RWPE2 (cell line): ENCODE data around the gene GEMIN5.
A peak's percentile ranks its signal among the peaks of the same experiment; 100 is the strongest.

Experiments used
- ATAC-seq: fragments of 200-7000 bp; cut with Tn5 transposase; 3 replicates; pipeline ENCODE4 v1.9.1; 2021; ENCODE audit warnings: low read depth
- DNase-seq: peaks from one replicate; pipeline ENCODE4 v3.0.0-alpha.2; 2020; ENCODE audit warnings: low spot score
- H3K27ac ChIP-seq: fragments of 450-650 bp; 2 replicates; pipeline ENCODE4 v1.5.1; 2017; ENCODE audit warnings: mild to moderate bottlenecking; ENCODE audit not compliant: poor library complexity, severe bottlenecking
- H3K27me3 ChIP-seq: fragments of 250-450 bp; sonication (Bioruptor Pico); 2 replicates; pipeline ENCODE4 v1.5.1; 2021; ENCODE audit warnings: mild to moderate bottlenecking, moderate library complexity; ENCODE audit not compliant: insufficient read depth, poor library complexity, severe bottlenecking
- H3K36me3 ChIP-seq: fragments of 250-450 bp; sonication (Bioruptor Pico); 2 replicates; pipeline ENCODE4 v1.5.1; 2020; ENCODE audit warnings: low read depth, mild to moderate bottlenecking, moderate library complexity
- H3K4me1 ChIP-seq: fragments of 250-450 bp; sonication (Bioruptor Pico); 2 replicates; pipeline ENCODE4 v1.5.1; 2021; ENCODE audit warnings: mild to moderate bottlenecking, moderate library complexity; ENCODE audit not compliant: insufficient read depth, poor library complexity, severe bottlenecking
- H3K4me3 ChIP-seq: fragments of 250-450 bp; sonication (Bioruptor Pico); 2 replicates; pipeline ENCODE4 v1.5.1; 2021; ENCODE audit warnings: mild to moderate bottlenecking, moderate library complexity; ENCODE audit not compliant: severe bottlenecking
- H3K9me3 ChIP-seq: fragments of 250-450 bp; sonication (Bioruptor Pico); 2 replicates; pipeline ENCODE4 v1.5.1; 2021; ENCODE audit warnings: mild to moderate bottlenecking, moderate library complexity; ENCODE audit not compliant: severe bottlenecking
- TF ChIP-seq, protein P1 (sequence below): fragments of 450-650 bp; IDR thresholded peaks from one replicate; pipeline ENCODE4 v1.5.1; 2017; ENCODE audit warnings: mild to moderate bottlenecking, moderate library complexity; ENCODE audit not compliant: poor library complexity, severe bottlenecking

Gene GEMIN5

DNA sequence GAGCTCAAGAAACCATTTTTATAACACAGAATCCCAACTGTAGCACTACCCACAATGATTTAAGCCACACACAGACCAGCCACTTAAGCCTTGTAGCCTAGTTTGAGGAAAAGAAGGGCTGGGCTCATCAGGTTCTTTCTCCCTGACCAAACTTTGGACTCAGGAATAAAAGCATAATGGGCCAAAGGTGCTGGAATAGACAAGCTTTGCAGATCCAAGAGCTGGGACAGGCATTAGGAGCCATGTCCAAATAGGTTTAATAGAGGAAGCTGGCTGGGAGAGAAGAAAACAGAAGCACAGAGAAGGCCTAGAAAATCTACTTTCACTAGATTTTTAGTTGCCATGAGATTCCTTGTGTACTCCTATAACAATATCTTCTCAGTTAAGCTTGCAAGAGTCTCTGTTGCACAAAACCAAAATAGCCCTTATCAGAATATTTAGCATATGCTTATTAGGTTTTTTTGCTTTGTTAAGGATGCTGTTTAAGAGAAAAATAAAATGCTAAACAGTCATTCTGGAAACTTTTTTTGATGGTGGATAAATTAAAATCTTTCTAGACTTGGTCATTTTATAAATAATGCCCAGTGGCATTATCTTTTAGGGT is 41.3 kb downstream of the GEMIN5 start:
- Histone ChIP-seq H3K27ac (no peak overlapping the region), H3K9me3 (no peaks in the 10 kb centered on the region), H3K4me3 (no peak overlapping the region), H3K27me3 (no peaks in the 10 kb centered on the region), H3K4me1 (no peaks in the 10 kb centered on the region), H3K36me3 (peaks cover 89% of the 10 kb centered on the region)
- TF ChIP-seq, protein P1, sequence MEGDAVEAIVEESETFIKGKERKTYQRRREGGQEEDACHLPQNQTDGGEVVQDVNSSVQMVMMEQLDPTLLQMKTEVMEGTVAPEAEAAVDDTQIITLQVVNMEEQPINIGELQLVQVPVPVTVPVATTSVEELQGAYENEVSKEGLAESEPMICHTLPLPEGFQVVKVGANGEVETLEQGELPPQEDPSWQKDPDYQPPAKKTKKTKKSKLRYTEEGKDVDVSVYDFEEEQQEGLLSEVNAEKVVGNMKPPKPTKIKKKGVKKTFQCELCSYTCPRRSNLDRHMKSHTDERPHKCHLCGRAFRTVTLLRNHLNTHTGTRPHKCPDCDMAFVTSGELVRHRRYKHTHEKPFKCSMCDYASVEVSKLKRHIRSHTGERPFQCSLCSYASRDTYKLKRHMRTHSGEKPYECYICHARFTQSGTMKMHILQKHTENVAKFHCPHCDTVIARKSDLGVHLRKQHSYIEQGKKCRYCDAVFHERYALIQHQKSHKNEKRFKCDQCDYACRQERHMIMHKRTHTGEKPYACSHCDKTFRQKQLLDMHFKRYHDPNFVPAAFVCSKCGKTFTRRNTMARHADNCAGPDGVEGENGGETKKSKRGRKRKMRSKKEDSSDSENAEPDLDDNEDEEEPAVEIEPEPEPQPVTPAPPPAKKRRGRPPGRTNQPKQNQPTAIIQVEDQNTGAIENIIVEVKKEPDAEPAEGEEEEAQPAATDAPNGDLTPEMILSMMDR: no peak
- DNase-seq (no peak), ATAC-seq (no peak)

DNA sequence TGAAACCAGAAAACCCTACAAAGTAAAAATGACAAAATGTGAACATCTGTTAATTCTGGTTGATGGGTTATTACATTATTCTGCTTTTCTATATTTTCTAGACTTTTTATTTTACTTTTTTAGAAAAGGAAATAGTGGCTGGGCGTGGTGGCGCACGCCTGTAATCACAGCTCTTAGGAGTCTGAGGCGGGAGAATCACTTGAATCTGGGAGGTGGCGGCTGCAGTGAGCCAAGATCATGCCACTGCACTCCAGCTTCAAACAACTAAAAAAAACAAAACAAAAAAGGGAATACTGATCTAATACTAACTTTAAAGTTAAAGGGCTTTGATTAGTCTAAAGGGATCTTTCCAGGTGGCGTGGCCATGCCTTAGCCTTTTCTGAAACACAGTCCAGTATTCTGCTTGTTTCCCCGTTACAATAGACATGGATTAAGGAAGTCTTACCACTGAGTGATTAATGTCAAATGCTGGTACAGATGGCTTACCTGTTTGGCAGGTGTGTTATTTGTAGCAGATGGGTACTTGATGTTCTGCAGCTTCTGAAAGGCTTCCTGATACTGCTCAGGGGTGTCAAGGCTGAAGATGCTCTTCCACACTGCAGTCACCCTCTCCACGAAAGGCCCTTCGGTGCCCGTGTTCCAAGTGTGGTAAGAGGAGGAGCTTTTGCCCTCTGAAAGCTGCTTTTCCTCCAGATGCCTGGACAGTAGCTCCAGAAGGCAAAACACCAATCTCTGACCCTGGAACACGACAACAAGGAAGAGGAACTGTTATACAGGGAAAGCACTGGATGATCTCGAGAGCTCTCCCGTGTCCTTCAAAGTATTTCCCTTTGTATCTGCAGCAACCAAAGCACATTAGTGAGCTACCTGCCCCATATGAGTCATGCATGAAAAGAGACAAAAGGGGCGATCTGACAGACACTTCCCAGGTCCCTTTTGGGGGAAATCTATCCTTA is 42.1 kb downstream of the GEMIN5 start:
- no peak overlapping the region for H3K4me3 ChIP-seq
- H3K9me3 ChIP-seq: no peaks in the 10 kb centered on the region
- DNase-seq: no peak
- no peaks in the 10 kb centered on the region for H3K27me3 ChIP-seq
- H3K27ac ChIP-seq: no peak overlapping the region
- H3K36me3 ChIP-seq: peaks cover 88% of the 10 kb centered on the region
- no peaks in the 10 kb centered on the region for H3K4me1 ChIP-seq
- no peak for ATAC-seq
- TF ChIP-seq, protein P1: no peak

DNA sequence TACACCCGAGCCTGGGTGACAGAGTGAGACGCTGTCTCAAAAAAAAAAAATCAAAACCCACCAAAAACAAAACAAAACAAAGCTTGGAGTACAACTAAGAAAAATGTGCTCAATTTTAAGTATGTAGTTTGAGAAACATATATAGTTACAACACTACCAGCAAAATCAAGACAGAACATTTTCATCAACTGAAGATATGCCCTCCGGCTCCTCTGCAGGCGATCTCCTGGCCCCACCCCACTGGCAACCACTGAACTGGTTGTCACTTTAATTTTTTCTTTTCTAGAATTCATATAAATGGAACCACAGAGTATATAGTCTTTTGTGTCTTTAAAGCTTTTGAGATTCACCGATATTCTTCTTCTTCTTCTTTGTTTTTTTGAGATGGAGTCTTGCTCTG is 44.6 kb downstream of the GEMIN5 start:
- TF ChIP-seq, protein P1: no peak
- no peak overlapping the region for H3K27ac ChIP-seq
- H3K4me3 ChIP-seq: no peak overlapping the region
- peaks cover 4% of the 10 kb centered on the region for H3K9me3 ChIP-seq
- ATAC-seq: no peak
- no peaks in the 10 kb centered on the region for H3K27me3 ChIP-seq
- DNase-seq: no peak
- peaks cover 87% of the 10 kb centered on the region for H3K36me3 ChIP-seq
- H3K4me1 ChIP-seq: no peaks in the 10 kb centered on the region

DNA sequence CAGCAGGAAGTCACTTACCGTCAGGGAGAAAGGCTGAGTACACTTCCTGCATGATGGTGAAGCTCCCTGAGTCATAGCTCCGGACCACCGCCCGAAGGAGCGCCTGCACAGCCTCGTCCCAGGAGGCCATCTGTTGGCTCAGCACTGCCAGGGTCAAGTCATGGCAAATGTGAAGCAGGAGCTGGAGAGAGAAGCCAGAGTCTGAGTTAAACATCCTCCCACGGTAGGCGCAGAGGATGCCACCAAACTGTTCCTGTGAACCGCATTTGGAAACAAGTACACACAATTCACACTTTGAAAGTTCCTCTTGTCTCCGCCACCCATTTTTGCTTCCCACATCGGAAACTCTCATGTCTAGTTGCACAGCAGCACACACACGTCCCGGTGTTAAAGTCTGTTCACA is 45.6 kb downstream of the GEMIN5 start:
- H3K4me3 ChIP-seq: no peak overlapping the region
- no peaks in the 10 kb centered on the region for H3K4me1 ChIP-seq
- TF ChIP-seq, protein P1: no peak
- H3K27me3 ChIP-seq: no peaks in the 10 kb centered on the region
- peaks cover 4% of the 10 kb centered on the region for H3K9me3 ChIP-seq
- peaks cover 88% of the 10 kb centered on the region for H3K36me3 ChIP-seq
- no peak for DNase-seq
- 0 out of 3 replicates have a peak, but pooled peaks have one; percentile 14 for ATAC-seq
- no peak overlapping the region for H3K27ac ChIP-seq

DNA sequence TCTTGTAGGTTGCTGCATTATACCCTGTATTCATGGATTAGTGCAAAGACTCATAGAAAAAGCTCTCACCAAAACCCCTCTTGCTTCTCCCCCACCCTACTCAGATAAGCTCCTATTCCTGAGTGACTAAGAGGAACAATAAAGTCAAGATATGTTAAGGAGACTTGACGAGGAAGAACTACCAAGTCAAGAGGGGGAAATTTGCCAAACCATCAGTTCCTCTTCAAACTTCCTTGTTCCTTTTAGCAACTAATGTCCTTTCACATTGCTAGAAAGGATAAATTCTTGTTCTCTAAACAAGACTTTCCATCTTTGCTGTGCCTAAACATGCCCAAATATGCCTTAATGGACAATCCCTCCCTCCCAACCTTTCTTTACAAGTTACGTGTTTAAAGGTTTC is 52.6 kb downstream of the GEMIN5 start:
- DNase-seq (no peak), ATAC-seq (no peak)
- no peaks in the 10 kb centered on the region for H3K4me1 ChIP-seq
- H3K36me3 ChIP-seq: peaks cover 59% of the 10 kb centered on the region
- H3K27ac ChIP-seq: no peak overlapping the region
- H3K27me3 ChIP-seq: no peaks in the 10 kb centered on the region
- TF ChIP-seq, protein P1: no peak
- peaks cover 22% of the 10 kb centered on the region for H3K9me3 ChIP-seq
- no peak overlapping the region for H3K4me3 ChIP-seq
